Measurements from ENCODE around the gene TMEM129.

Gene TMEM129

DNA sequence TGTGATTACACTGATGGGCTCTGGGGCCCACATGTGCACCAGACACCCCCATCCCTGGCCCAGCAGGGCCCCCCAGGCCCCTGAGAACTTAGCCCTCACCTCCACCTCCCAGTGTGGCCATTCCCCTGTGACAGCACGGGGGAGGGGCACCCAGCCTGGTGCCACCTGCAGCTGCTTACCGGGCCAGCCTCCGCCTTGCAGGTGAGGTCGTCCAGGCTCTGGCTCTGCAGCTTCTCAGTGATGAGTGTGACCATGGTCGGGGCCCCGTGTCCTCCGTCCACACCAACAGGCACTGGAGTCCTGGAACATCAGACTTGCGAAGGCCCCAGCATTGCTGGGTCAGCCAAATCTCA lies 52.7 kb downstream of the TMEM129 start:
- no peaks in the 10 kb centered on the region for H3K36me3 ChIP-seq (ENCODE audit: control insufficient read depth, insufficient read depth, low read length)
- H3K4me3 ChIP-seq (ENCODE audit: insufficient read depth, low read depth, low read length), result no peak overlapping the region
- no peak overlapping the region for H3K27ac ChIP-seq (ENCODE audit: insufficient read depth, low read depth, low read length, poor library complexity, severe bottlenecking)
- no peaks in the 10 kb centered on the region for H3K9me3 ChIP-seq (ENCODE audit: control insufficient read depth, low read length)
- no peaks in the 10 kb centered on the region for H3K4me1 ChIP-seq (ENCODE audit: control insufficient read depth, insufficient read depth, low read length)
- H3K27me3 ChIP-seq (ENCODE audit: control insufficient read depth, insufficient read depth, low read length, poor library complexity, severe bottlenecking), result no peaks in the 10 kb centered on the region
- 82 to 84% methylated on average over 8 of the region's 8 CpGs for WGBS, 2 experiments

DNA sequence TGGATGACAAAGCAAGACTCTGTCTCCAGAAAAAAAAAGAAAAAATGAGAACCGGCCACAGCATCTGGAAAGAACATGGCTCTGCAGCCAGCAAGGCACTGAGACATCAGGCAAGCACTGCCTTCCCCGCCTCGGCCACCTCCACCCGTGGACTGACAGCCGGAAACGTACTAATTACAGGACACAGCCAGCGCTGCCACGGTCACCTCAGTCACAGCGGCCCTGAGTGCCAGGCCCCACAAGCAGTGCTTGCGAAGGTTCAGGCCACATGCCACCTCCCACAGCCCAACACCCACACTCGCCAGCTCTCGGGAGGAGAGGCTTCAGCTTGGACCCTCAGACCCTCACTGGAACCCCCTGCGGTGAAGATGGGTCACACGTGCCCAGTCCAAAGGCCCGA lies 53.9 kb downstream of the TMEM129 start:
- no peaks in the 10 kb centered on the region for H3K4me1 ChIP-seq (ENCODE audit: control insufficient read depth, insufficient read depth, low read length)
- WGBS, 2 experiments, result 91 to 94% methylated on average over 15 of the region's 15 CpGs
- no peak overlapping the region for H3K4me3 ChIP-seq (ENCODE audit: insufficient read depth, low read depth, low read length)
- no peaks in the 10 kb centered on the region for H3K27me3 ChIP-seq (ENCODE audit: control insufficient read depth, insufficient read depth, low read length, poor library complexity, severe bottlenecking)
- no peak overlapping the region for H3K27ac ChIP-seq (ENCODE audit: insufficient read depth, low read depth, low read length, poor library complexity, severe bottlenecking)
- H3K36me3 ChIP-seq (ENCODE audit: control insufficient read depth, insufficient read depth, low read length), result no peaks in the 10 kb centered on the region
- H3K9me3 ChIP-seq (ENCODE audit: control insufficient read depth, low read length), result no peaks in the 10 kb centered on the region

DNA sequence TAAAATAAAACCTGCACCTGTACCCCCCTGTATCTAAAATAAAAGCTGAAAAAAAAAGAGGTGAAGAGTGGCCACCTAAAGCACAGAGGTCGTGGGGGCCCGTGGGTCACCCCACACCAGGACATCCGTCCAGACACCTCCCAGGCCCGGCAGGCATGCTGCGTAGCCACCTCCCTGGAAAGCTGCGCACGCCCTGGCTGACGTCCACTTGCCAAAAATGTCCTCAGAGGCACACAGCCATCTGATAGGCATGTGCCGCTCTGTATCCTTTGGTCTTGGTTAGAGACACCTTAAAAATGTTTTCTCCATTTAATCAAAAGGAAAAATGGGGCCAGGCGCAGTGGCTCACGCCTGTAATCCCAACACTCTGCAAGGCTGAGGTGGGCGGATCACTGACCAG lies 54.7 kb downstream of the TMEM129 start:
- Histone ChIP-seq H3K4me1 (ENCODE audit: control insufficient read depth, insufficient read depth, low read length) (no peaks in the 10 kb centered on the region), H3K27me3 (ENCODE audit: control insufficient read depth, insufficient read depth, low read length, poor library complexity, severe bottlenecking) (no peaks in the 10 kb centered on the region), H3K4me3 (ENCODE audit: insufficient read depth, low read depth, low read length) (no peak overlapping the region), H3K9me3 (ENCODE audit: control insufficient read depth, low read length) (no peaks in the 10 kb centered on the region), H3K27ac (ENCODE audit: insufficient read depth, low read depth, low read length, poor library complexity, severe bottlenecking) (no peak overlapping the region), H3K36me3 (ENCODE audit: control insufficient read depth, insufficient read depth, low read length) (no peaks in the 10 kb centered on the region)
- 85 to 86% methylated on average over 12 of the region's 12 CpGs for WGBS, 2 experiments

Data from ectodermal cell (in vitro differentiated cells).